Upper lobe of right lung (tissue), 1 donor: ENCODE measurements around the gene WDR7. TPM values are rescaled to one million over a fixed set of nuclear protein-coding genes. Genes with fewer than 3 reads are reported as not detected.

Source experiments
- ATAC-seq: fragments of 200-7000 bp; cut with Tn5 transposase; one replicate; pipeline ENCODE4 v1.9.1; 2020; ENCODE audit warnings: mild to moderate bottlenecking, moderate library complexity
- DNase-seq: peaks from one replicate; pipeline ENCODE4 v3.0.0-alpha.2; 2020
- H3K27ac ChIP-seq: fragments of 200-600 bp; one replicate; pipeline ENCODE4 v1.8.0; 2022
- H3K27me3 ChIP-seq: fragments of 200-600 bp; one replicate; pipeline ENCODE4 v1.8.0; 2022; ENCODE audit warnings: mild to moderate bottlenecking
- H3K36me3 ChIP-seq: fragments of 200-600 bp; one replicate; pipeline ENCODE4 v1.8.0; 2022
- H3K4me1 ChIP-seq: fragments of 200-600 bp; one replicate; pipeline ENCODE4 v1.8.0; 2022
- H3K4me3 ChIP-seq: fragments of 200-600 bp; one replicate; pipeline ENCODE4 v1.8.0; 2022; ENCODE audit warnings: mild to moderate bottlenecking
- H3K9me3 ChIP-seq: fragments of 200-600 bp; one replicate; pipeline ENCODE4 v1.8.0; 2022
- CTCF ChIP-seq: fragments of 200-600 bp; IDR thresholded peaks from one replicate; pipeline ENCODE4 v1.8.0; 2022; ENCODE audit warnings: antibody characterized with exemption
- intact Hi-C: fragments of 100-400 bp; cut with DNase I; formaldehyde crosslinking; loops from one replicate; pipeline ENCODE4 v1.11.0; 2022
- total RNA-seq: library from RNA; stranded (reverse); fragmentation: NEBNext Ultra II Directional; extraction: Animal tissue kit (Norgen Biotek cat#: 25700); gene quantifications from one replicate; pipeline ENCODE4 v1.2.1, GENCODE V29; 2021
- donor health status: DM: no; HTN: yes; CAD: no; lungs with severe emphysema.

WDR7 gene
- total RNA-seq, 1 donor from 2014 or later: 30.7 TPM

- Histone ChIP-seq H3K27ac (no peak overlapping the region), H3K9me3 (no peaks in the 10 kb centered on the region), H3K4me3 (no peak overlapping the region), H3K27me3 (no peaks in the 10 kb centered on the region), H3K4me1 (no peaks in the 10 kb centered on the region), H3K36me3 (no peaks in the 10 kb centered on the region)
- ATAC-seq (no peak), DNase-seq (no peak)
- intact Hi-C loops: no loop called here
- TF ChIP-seq CTCF: no peak
Measured at GRCh38 chr18:56825878-56826277, 174.7 kb downstream of the WDR7 start.

- H3K9me3 ChIP-seq: no peaks in the 10 kb centered on the region
- intact Hi-C loops: no loop called here
- H3K27ac ChIP-seq: no peak overlapping the region
- TF ChIP-seq CTCF: no peak
- H3K4me1 ChIP-seq: no peaks in the 10 kb centered on the region
- peaks cover 7% of the 10 kb centered on the region for H3K36me3 ChIP-seq
- H3K27me3 ChIP-seq: no peaks in the 10 kb centered on the region
- no peak for ATAC-seq
- H3K4me3 ChIP-seq: no peak overlapping the region
- DNase-seq: no peak
Measured at GRCh38 chr18:56831988-56832387, 180.8 kb downstream of the WDR7 start.

- Histone ChIP-seq H3K9me3 (no peaks in the 10 kb centered on the region), H3K4me3 (no peak overlapping the region), H3K36me3 (peaks cover 7% of the 10 kb centered on the region), H3K27me3 (no peaks in the 10 kb centered on the region), H3K27ac (no peak overlapping the region), H3K4me1 (no peaks in the 10 kb centered on the region)
- TF ChIP-seq CTCF: no peak
- intact Hi-C loops: no loop called here
- DNase-seq (no peak), ATAC-seq (no peak)
Measured at GRCh38 chr18:56835331-56835730, 184.2 kb downstream of the WDR7 start.

GRCh38 chr18:56836173-56836572 is 185.0 kb downstream of the WDR7 start:
- ATAC-seq (no peak), DNase-seq (no peak)
- H3K9me3 ChIP-seq: no peaks in the 10 kb centered on the region
- intact Hi-C loops: no loop called here
- H3K27ac ChIP-seq: no peak overlapping the region
- H3K4me1 ChIP-seq: no peaks in the 10 kb centered on the region
- no peaks in the 10 kb centered on the region for H3K27me3 ChIP-seq
- peaks cover 7% of the 10 kb centered on the region for H3K36me3 ChIP-seq
- TF ChIP-seq CTCF: no peak
- H3K4me3 ChIP-seq: no peak overlapping the region

- H3K36me3 ChIP-seq: no peaks in the 10 kb centered on the region
- TF ChIP-seq CTCF: no peak
- H3K27me3 ChIP-seq: no peaks in the 10 kb centered on the region
- intact Hi-C loops: no loop called here
- no peaks in the 10 kb centered on the region for H3K4me1 ChIP-seq
- H3K4me3 ChIP-seq: no peak overlapping the region
- no peaks in the 10 kb centered on the region for H3K9me3 ChIP-seq
- DNase-seq: no peak
- H3K27ac ChIP-seq: no peak overlapping the region
- ATAC-seq: no peak
Measured at GRCh38 chr18:56841836-56842235, 190.7 kb downstream of the WDR7 start.

GRCh38 chr18:56843241-56843640 is 192.1 kb downstream of the WDR7 start:
- DNase-seq: no peak
- H3K4me1 ChIP-seq: no peaks in the 10 kb centered on the region
- H3K4me3 ChIP-seq: no peak overlapping the region
- H3K27me3 ChIP-seq: no peaks in the 10 kb centered on the region
- H3K27ac ChIP-seq: no peak overlapping the region
- no peaks in the 10 kb centered on the region for H3K9me3 ChIP-seq
- intact Hi-C loops: no loop called here
- no peaks in the 10 kb centered on the region for H3K36me3 ChIP-seq
- no peak for ATAC-seq
- no peak for TF ChIP-seq CTCF
